Fibroblast of skin of left quadriceps (primary cell): ENCODE measurements around the gene SMOC2.
"Not testable (repeated sequence)": the region's sequence is repeated elsewhere in the genome, so short reads cannot be mapped to it uniquely, and the experiment has no call there.

Experiments
- DNase-seq, 2 experiments: peaks; one replicate each; pipeline ENCODE4 v3.0.0-alpha.2; 2013; ENCODE audit warnings: low read depth in 2 of 2

Gene SMOC2

DNA sequence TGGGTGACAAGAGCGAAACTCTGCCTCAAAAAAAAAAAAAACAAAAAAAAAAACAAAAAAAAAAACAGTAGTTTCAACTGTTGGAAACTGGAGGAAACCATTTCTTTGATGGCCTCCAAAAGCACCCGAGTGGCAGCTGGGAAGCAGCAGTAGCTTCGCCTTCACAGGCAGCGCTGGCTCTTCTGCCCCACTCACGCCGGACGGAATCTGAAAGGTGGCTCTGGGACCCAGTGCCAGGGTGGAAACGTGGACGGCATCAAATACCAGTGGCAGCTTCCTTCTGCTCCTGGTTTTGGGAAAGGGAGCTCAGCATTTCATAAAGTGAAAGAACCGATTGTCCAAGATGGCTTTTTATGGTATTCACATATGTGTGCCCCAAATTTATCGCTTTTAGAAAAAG, 159.4 kb downstream of the SMOC2 start:
- no peak for DNase-seq

- DNase-seq, result no peak
Observed at GRCh38 chr6:168601111-168601510, 160.1 kb downstream of the SMOC2 start.

DNA sequence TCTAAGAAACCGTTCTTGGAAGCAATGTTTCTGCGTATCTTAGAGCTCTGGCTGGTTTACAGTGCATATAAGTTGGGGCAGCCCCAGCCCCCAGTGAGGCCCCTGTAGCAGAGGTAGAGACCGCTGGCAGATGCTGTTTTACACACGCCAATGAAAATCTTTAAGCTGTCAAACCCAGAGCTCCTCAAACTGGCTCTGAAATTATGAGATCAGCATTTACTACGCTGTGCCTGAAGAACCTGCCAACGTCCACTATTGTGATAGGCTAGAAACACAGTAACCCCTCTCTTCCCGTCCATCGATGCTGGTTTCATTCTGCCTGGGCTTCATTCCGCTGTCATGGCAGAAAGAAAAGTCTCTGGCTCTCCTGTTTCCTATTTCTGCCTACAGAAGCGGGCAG, 160.6 kb downstream of the SMOC2 start:
- no peak for DNase-seq

GRCh38 chr6:168602576-168602975, 161.6 kb downstream of the SMOC2 start:
- no peak for DNase-seq

- no peak for DNase-seq
Observed at GRCh38 chr6:168603234-168603633, 162.2 kb downstream of the SMOC2 start.

- no peak for DNase-seq
Observed at GRCh38 chr6:168605964-168606363, 165.0 kb downstream of the SMOC2 start.

GRCh38 chr6:168606722-168607121, 165.7 kb downstream of the SMOC2 start:
- no peak for DNase-seq

DNA sequence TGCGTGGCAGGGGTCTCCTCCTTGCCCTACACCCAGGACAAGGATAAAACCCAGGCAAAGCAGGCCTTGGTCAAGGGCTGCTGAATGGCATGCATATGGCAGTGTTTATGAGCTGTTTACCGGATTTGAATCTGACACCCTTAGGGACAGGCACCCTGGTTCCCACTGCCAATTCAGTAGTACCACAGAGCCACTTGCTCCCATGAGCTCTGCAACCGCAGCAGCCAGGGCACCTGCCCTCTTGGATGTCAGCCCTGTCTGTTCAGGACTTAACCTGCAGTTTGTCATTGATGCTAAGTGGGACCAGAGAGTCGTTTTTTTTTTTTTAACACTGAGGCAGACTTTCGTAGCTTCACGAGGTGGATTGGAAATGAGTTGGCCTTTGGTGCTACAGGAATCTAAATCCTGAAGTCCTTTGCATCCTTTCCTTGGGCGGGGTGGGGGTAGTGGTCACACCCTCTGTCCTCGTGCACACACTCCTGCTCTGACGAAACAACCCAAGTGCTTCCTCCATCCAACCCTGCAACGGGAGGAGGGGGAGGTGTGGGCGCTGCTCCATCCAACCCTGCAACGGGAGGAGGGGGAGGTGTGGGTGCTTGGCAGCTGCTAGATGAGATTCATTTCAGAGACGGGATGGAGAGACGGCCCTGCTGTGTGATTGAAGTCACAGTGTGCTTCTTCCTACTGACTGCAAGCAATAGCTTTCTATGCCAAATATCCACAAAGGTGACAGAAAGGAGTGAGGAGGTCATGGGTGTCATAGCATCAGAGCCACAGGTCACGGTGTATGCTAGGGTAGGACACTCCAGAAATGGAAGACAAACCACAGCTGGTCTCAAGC, 166.5 kb downstream of the SMOC2 start:
- no peak for DNase-seq

DNA sequence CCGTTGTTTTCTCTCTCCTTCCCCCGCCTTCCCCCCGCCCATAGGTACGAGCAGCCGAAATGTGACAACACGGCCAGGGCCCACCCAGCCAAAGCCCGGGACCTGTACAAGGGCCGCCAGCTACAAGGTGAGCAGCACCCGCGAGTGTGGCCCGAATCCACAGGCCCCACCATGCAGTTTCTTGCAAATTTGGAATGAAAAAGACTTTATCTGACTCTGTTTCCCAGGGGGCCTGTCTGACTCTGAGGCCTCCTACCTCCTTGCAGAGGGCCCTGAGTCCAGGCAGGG, 167.1 kb downstream of the SMOC2 start:
- DNase-seq, result no peak

GRCh38 chr6:168609026-168609685, 168.2 kb downstream of the SMOC2 start:
- DNase-seq, result no peak

- DNase-seq, result no peak
Observed at GRCh38 chr6:168609914-168610490, 169.0 kb downstream of the SMOC2 start.

GRCh38 chr6:168610966-168611365, 170.0 kb downstream of the SMOC2 start:
- DNase-seq, result not testable (repeated sequence)

DNA sequence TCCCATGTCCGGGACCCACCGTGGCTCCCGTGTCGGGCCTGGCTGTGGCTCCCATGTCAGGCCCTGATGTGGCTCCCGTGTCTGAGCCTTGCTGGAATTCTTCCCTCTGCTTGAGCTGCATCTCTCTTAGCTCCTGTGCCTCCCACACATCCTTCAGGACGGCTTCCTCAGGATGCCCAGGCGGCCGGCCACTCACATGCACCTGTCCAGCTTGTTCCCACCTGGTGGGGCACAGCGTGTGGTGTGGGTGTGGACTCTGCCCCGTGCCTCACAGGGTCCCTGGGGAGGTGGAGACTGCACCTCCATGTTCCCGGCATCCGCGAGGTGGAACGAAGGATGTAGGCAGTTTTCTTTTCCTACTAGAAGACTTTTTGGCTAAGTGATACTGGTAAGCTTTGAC, 170.7 kb downstream of the SMOC2 start:
- DNase-seq, result no peak

- DNase-seq, result no peak
Observed at GRCh38 chr6:168612586-168612985, 171.6 kb downstream of the SMOC2 start.

GRCh38 chr6:168615837-168616236, 174.9 kb downstream of the SMOC2 start:
- DNase-seq, result no peak

- no peak for DNase-seq
Observed at GRCh38 chr6:168616816-168617765, 176.1 kb downstream of the SMOC2 start.

DNA sequence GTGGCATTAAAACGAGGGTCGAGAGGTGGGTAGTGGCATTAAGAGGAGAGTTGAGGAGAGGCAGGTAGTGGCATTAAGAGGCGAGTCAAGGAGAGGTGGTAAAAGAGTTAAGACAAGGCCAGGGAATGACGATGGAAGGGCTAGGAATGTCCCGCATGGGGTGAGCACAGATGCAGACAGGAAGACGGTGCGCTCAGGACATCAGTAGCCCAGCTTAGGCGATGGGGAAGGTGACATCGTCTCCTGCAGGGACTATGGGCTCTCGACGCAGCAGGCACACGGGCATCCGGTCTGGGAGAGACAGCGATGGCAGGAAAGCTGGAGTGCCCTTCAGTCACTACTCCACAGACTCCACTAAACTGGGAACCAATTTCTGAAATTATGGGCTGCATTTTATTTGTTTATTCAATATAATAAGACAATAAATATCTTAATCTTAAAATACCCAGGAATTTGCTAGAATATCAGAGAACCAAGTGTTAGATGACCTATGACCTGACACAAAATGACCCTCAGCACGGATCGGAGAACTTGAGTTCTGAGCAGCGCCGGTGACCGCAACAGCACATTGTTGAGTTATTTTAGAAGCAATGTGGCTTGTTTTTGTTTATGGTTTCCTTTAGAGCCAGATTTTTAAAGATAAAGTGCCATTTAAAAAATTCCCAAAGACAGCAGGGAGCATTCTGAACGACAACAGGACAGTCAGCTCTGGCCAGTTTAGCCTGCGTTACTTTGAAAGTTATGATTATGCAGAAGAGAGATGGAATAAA, 177.7 kb downstream of the SMOC2 start:
- no peak for DNase-seq

DNA sequence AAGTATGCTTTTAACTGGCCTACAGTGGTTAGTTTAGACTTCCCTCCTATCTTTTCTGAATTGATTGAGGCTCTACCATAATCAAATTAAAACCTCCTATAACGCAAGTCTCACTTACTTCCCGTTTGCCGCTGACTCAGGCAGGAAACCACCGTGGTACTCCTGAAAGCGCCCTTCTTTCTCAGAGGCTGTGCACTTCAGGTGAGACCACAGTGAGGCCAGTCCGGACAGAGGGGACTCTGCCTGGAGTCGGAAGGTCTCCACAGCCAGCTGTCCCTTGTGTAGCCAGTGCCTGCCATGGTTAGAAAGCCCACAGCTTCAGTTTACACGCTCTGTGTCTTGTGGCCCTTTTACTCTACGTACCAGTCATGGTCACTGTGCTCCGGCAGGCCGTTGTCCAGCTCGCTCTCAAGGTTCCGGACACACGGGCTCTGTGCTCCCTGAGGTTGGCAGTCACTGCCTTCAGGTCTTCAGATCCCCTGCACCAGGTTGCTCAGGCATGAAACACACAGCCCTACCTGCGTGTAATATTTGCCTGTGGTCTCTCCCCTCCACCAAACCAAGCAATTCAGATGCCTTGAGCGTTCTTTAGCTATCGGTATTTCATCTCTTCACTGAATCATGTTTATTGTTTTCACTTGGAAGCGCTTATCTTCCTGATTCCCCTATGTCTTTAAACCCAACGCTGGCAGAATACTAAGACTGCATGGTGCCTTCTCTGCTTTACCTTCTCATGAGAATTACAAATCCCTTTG, 178.8 kb downstream of the SMOC2 start:
- DNase-seq, result no peak

DNA sequence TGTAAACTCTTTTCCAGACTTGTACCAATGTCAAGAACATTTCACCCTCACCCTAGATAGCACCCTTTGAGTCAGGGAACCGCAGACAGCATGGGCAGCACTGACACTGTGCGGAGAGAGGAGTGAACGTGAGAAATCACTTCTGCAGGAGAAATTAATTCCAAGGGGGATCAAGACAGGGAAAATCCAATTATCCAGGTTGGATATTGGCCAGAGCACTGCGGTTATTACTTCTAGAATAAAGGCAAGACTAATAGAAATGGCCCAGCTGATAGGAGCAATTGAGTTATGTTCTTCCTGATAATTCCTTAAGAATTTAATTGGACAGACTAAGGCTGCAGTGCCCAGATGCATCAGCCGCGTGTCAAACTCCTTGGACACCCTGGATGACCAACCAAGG, 179.6 kb downstream of the SMOC2 start:
- DNase-seq, result no peak

DNA sequence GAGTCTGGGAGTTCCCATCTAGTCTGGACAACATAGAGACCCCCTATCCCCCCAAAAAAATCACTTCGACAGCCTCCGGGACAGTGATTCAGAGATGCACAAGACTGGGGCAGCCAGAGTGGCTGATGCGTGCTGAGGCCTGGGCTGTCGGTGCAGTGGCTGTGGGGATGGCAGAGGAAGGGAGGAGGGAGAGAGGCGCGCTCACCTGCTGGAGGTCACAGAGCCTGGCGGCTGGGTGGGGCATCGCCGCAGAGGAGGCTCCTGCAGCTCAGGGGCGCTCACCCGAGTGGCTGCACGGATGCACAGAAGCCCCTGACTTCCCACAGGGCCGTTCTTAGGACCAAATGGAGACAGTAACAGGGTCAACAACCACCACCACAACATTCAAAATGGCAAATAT, 182.8 kb downstream of the SMOC2 start:
- no peak for DNase-seq

DNA sequence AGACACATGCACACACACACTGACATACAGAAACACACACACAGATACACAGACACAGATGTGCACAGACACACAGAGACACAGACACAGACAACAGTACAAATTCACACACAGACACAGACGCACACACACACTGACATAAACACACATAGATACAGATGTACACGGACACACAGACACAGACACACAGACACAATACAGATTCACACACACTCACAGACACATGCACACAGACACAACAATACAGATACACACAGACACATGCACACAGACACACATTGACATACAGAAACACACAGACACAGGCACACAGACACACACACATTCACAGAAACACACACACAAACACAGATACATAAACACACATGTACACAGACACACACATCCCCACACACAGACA, 183.6 kb downstream of the SMOC2 start:
- no peak for DNase-seq
